T-helper 17 cell (primary cell): ENCODE results near the gene CRBN. TPM values are rescaled to one million over a fixed set of nuclear protein-coding genes. Genes with fewer than 3 reads are reported as not detected.

Experiments
- ATAC-seq: fragments of 150-1000 bp; cut with Tn5 transposase; 2 replicates; pipeline ENCODE4 v1.10.0; 2021; ENCODE audit warnings: mild to moderate bottlenecking, moderate library complexity
- DNase-seq, 3 donors: peaks; one replicate each; pipeline versions ENCODE4 v3.0.0 to v3.0.0-alpha.2; 2020 to 2021
- H3K9me3 ChIP-seq: one replicate; pipeline ENCODE4 v1.7.0; 2013; ENCODE audit warnings: low read length, mild to moderate bottlenecking; ENCODE audit not compliant: control insufficient read depth, poor library complexity, severe bottlenecking
- H3K27ac Mint-ChIP-seq: one replicate; pipeline ENCODE4 v1.8.0; 2022; ENCODE audit warnings: mild to moderate bottlenecking, moderate library complexity, mixed read lengths
- H3K27me3 Mint-ChIP-seq: one replicate; pipeline ENCODE4 v1.8.0; 2022; ENCODE audit warnings: mixed read lengths
- H3K36me3 Mint-ChIP-seq: one replicate; pipeline ENCODE4 v1.8.0; 2022; ENCODE audit warnings: low read depth, mixed read lengths
- H3K4me1 Mint-ChIP-seq: one replicate; pipeline ENCODE4 v1.8.0; 2022; ENCODE audit warnings: mild to moderate bottlenecking, mixed read lengths
- H3K4me3 Mint-ChIP-seq: one replicate; pipeline ENCODE4 v1.8.0; 2022; ENCODE audit warnings: mild to moderate bottlenecking, moderate library complexity, mixed read lengths
- total RNA-seq, 4 donors: library from RNA in 2 of 4; stranded (reverse) in 2 of 4; gene quantifications; one replicate each; pipeline ENCODE4 v1.2.3 and lab custom pipeline; 2022 to 2026

CRBN gene
- total RNA-seq (100 to 1,000 TPM; 129 to 139 TPM), total RNA-seq (lab: John Stamatoyannopoulos, UW) (127 to 143 reads per million in 2 donors)

DNA sequence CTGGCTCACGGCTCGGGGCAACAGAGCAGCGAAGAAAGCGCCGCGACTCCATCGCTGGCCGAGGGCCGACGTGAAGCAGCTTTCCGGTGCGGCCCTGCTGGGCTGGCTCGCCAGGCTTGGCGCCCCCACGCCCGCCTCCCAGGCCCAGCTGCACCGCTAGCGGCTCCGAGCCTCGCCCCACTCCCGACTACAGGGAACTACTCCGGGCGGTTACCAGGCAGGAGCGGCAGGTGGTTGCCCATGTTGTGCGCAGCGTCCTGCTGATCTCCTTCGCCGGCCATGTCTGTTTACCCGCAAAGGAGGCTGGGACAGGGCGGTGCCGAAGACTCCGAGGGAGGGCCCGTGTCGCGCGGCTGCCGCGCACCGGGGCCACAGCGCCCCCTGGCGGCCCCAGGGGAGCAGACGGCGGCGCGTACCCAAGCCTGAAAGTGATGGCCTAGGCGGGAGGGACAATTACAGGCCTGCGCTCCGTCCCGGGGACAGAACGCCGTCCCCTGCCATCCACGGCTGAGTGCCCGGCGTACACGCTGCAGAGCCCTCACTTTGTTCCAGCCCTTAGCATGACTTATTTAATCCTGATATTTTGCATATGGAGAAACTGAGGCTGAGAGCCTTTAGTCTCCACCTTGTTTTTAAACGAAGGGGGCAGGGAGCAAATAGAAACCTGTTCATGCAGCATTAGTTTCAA, at the start of gene CRBN:
TSS of gene CRBN (minus strand) at position 285 of the 688 bp plus-strand sequence. CDS start at position 281, 4 bp downstream.
- Mint-ChIP-seq H3K36me3 (peaks cover 6% of the 10 kb centered on the region), H3K4me1 (peaks cover 36% of the 10 kb centered on the region), H3K27ac (peak within 1 kb of the TSS; percentile 96), H3K27me3 (no peaks in the 10 kb centered on the region), H3K4me3 (peak within 1 kb of the TSS; percentile 94)
- DNase-seq: peak; percentile 84 to 90 (median 85)
- ATAC-seq: peak; percentile 98
- no peaks in the 10 kb centered on the region for H3K9me3 ChIP-seq

DNA sequence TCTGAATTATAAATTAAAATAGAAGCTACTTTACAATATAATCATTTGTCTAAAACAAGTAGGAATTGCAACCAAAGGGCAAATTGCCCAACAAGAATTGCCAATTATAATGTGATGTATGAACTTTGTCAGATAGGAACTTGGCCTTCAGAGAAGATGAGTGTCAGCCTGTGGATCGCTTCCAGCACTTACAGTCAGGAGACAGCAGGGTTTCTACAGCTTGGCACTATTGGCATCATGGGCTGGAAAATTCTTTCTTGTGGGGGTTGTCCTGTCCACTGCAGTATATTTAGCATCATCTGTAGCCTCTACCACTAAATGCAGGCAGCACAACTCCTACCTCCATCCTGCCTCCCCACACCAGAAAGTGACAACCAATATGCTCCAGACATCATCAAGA, 48.1 kb upstream of the CRBN start:
- DNase-seq (no peak), ATAC-seq (no peak)
- no peaks in the 10 kb centered on the region for H3K36me3 Mint-ChIP-seq
- no peak overlapping the region for H3K27ac Mint-ChIP-seq
- no peaks in the 10 kb centered on the region for H3K4me1 Mint-ChIP-seq
- no peaks in the 10 kb centered on the region for H3K27me3 Mint-ChIP-seq
- H3K4me3 Mint-ChIP-seq: no peak overlapping the region
- no peaks in the 10 kb centered on the region for H3K9me3 ChIP-seq

DNA sequence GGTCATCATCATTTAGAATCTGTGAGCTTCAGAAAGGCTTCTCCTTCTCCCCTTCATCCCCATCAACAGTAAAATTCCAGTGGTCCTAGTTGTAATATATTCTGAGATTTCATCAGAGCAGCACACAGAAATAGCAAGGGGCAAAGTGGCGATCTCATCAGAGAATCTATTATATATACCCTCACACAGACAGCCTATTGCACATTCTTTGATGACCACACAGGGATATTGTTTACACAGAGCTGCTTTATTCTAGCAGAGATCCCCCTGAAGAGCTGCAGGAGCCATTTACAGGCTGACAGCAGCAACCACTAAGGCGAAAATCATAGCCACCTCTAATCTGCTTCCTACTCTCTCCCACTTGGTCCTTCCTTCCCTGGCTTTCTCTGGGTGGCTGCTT, 42.0 kb upstream of the CRBN start:
- no peaks in the 10 kb centered on the region for H3K4me1 Mint-ChIP-seq
- ATAC-seq: no peak
- H3K4me3 Mint-ChIP-seq: no peak overlapping the region
- H3K27me3 Mint-ChIP-seq: peaks cover 36% of the 10 kb centered on the region
- H3K9me3 ChIP-seq: no peaks in the 10 kb centered on the region
- H3K27ac Mint-ChIP-seq: no peak overlapping the region
- DNase-seq: no peak
- H3K36me3 Mint-ChIP-seq: no peaks in the 10 kb centered on the region

DNA sequence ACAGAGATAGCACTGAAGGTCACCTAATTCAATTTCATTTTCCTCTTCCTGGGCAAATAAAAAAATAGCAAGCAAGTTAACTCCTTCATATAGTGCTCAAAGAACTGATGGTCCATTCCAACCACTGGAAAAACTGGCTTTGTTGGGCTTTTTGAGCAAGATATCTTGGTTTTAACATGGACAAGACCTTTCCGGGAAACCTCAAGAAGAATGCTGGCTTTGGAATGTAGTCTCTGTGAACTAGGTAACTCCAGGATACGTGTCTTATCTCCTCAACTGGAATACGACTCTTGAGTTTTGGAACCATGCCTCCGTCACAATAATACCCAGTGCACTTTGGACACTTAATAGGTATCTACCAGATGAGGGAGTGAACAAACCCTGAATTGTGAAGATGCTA, 36.9 kb upstream of the CRBN start:
- Mint-ChIP-seq H3K36me3 (no peaks in the 10 kb centered on the region), H3K4me1 (no peaks in the 10 kb centered on the region), H3K27ac (no peak overlapping the region), H3K4me3 (no peak overlapping the region), H3K27me3 (peaks cover 33% of the 10 kb centered on the region)
- ATAC-seq (no peak), DNase-seq (no peak)
- no peaks in the 10 kb centered on the region for H3K9me3 ChIP-seq

DNA sequence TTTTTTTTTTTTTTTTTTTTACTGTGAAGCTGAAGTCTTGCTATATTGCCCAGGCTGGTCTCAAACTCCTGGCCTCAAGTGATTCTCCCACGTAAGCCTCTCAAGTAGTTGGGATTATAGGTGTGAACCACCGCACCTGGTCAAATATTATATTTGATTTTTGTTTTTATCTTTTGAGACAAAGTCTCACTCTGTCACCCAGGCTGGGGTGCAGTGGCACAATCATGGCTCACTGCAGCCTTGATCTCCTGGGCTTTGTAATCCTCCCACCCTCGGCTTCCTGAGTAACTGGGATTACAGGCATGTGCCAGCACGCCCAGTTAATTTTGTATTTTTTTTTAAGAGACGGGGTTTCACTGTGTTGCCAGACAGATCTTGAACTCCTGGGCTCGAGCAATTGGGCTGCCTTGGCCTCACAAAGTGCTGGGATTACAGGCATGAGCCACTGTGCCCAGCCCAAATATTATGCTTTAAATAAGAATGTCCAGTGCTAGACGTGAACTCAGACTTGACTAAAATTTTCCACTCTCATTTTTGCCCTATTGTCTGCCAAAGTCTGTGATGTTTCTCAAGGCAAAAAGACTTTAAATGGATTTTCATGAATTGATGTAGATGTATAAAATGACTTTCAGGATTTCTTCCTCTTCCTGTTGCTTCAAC, 33.4 kb upstream of the CRBN start:
- H3K4me1 Mint-ChIP-seq: no peaks in the 10 kb centered on the region
- no peak for DNase-seq
- H3K27ac Mint-ChIP-seq: no peak overlapping the region
- peaks cover 28% of the 10 kb centered on the region for H3K27me3 Mint-ChIP-seq
- no peak for ATAC-seq
- no peaks in the 10 kb centered on the region for H3K9me3 ChIP-seq
- H3K4me3 Mint-ChIP-seq: no peak overlapping the region
- no peaks in the 10 kb centered on the region for H3K36me3 Mint-ChIP-seq

DNA sequence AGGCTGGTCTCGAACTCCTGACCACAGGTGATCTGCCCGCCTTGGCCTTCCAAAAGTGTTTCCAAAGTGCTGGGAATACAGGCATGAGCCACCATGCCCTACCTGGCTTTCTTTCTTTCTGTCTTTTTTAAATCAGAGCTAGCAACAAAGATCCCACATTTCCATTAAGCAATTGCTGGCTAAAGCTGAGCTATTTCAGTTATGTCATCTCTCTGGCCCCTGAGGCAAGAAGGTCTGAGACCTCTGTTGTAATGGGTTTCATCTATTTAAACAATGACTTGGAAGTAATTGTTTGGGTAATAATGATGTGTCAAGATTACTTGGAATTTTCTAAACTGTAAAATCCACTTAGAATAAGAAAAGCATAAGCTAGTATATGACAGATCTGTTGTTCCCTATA, 30.2 kb upstream of the CRBN start:
- ATAC-seq: no peak
- Mint-ChIP-seq H3K4me1 (no peaks in the 10 kb centered on the region), H3K36me3 (no peaks in the 10 kb centered on the region), H3K27ac (no peak overlapping the region), H3K27me3 (peaks cover 18% of the 10 kb centered on the region), H3K4me3 (no peak overlapping the region)
- no peaks in the 10 kb centered on the region for H3K9me3 ChIP-seq
- no peak for DNase-seq

DNA sequence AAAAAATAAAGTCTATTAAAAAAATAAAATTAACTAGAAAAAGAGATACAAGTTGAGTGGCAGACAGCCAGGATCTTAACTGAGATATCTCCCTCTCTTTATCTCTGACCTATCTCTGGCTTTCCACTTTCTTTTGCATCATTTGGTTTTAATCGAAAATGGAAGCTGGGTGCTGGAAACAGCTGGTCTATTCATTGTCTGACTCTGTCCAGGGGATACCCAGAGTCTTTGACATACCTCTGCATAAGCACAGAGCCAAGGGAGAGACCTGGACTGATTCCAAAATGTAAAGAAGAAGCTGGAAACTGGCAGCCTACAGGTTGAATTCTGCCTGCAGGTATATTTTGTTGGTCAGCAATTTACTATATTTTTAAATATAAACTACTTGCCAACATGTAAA, 29.6 kb upstream of the CRBN start:
- H3K9me3 ChIP-seq: no peaks in the 10 kb centered on the region
- no peak for DNase-seq
- no peak for ATAC-seq
- Mint-ChIP-seq H3K27me3 (peaks cover 18% of the 10 kb centered on the region), H3K36me3 (no peaks in the 10 kb centered on the region), H3K4me1 (no peaks in the 10 kb centered on the region), H3K27ac (no peak overlapping the region), H3K4me3 (no peak overlapping the region)

DNA sequence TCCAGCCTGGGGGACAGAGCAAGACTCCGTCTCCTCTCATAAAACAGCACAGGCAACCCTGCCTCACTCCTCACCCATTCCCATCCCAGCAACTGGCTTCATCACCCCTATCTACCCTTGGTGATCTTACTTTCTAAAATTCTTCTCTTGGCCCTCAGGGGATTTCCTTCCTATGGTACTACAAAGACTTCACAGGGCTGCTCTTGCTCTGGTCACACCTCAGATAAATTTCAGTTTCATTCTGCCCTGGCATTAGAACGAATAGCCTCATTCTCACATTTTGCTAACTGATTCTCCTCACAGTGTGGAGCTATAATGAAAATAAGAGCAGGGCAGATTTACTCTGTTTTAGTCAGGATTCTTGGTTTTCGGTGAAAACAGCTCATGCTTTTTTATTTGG, 22.1 kb upstream of the CRBN start:
- peak overlapping the region; percentile 73 for H3K4me3 Mint-ChIP-seq
- H3K36me3 Mint-ChIP-seq: no peaks in the 10 kb centered on the region
- H3K4me1 Mint-ChIP-seq: peaks cover 19% of the 10 kb centered on the region
- peak; percentile 56 for ATAC-seq
- H3K9me3 ChIP-seq: no peaks in the 10 kb centered on the region
- peaks cover 5% of the 10 kb centered on the region for H3K27me3 Mint-ChIP-seq
- peak overlapping the region; percentile 94 for H3K27ac Mint-ChIP-seq
- no peak for DNase-seq

DNA sequence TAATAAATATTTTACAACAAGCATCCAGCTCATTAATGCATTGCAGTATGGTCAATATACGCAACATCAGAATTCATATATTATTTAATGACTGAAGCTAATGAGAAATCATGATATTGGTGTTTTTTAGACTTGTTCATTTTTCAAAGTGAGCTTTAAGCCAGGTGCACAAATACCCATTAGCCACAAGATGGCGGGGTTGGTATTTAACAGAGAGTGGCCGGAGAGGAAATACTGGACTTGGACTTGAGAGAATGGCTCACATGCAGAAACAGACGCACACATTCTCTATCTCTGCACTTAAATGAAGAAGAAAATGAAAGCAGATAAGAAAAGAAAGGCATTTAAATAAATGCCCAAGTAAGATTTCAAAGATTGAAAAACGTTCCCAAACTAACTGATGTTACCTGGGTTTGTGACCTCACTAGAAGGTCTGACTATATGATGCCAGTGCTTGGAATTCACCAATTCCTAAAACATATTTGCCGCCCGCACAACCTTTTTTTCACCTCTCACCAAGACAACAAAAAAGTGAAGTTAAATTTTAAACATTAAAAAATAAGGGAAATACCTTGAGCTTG, 21.2 kb upstream of the CRBN start:
- H3K4me3 Mint-ChIP-seq: no peak overlapping the region
- DNase-seq (peak in 1 of 3 donors; percentile 15), ATAC-seq (peak; percentile 37)
- H3K9me3 ChIP-seq: no peaks in the 10 kb centered on the region
- no peaks in the 10 kb centered on the region for H3K36me3 Mint-ChIP-seq
- H3K4me1 Mint-ChIP-seq: peaks cover 19% of the 10 kb centered on the region
- H3K27me3 Mint-ChIP-seq: peaks cover 5% of the 10 kb centered on the region
- peak overlapping the region; percentile 94 for H3K27ac Mint-ChIP-seq

DNA sequence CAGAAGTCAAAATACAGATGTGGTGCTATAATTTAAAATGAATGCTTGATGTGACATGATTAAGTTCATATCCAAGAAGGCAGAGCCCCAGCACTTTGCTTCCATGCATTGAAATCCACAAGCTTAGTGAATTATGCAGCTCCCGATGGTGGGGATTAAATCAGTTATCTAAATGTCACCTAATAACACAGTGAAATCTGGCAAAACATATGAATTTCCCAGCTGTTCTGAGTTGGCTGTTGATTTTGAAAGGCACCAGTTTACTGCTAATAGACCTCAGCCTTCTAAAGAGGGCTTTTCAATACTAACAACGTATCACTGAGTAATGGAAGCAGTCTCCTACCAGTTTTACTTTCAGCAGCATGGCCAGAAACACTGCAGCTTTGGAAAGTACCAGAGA, 19.8 kb upstream of the CRBN start:
- no peaks in the 10 kb centered on the region for H3K9me3 ChIP-seq
- Mint-ChIP-seq H3K27ac (no peak overlapping the region), H3K4me3 (no peak overlapping the region), H3K36me3 (no peaks in the 10 kb centered on the region), H3K4me1 (peaks cover 25% of the 10 kb centered on the region), H3K27me3 (peaks cover 5% of the 10 kb centered on the region)
- ATAC-seq: no peak
- no peak for DNase-seq

DNA sequence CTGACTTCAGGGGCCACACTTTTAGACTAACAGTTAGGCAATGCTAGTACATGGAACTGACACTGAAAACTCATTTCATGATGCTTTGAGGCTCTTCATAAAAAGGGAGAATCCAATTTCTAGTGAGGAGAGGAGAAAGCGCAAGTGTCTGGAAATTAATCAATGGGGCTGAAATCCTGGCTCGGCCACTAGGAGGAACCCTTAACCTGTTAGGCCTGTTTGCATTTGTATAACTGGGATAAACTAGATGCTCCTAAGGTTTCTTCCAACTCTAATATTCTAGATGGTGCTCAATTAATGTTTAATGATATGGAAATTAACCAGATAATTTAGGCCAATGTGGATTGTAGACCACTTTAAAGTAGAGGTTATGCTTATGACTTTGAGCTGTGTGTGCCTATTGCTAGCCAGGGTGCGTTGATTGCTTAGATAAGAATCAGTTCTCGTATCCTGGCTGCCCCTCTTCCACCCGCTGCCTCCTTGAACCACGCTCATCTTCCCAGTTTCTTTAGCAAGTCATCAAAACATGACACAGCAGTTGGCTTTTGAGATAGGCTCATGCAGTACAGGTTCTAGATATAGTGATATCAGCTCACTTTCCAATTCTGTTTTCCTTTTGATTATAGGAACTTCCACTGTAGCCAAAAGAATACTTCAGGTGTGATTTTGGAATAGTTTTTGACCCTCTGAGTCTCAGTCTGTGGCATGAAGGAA, 16.8 kb upstream of the CRBN start:
- no peaks in the 10 kb centered on the region for H3K27me3 Mint-ChIP-seq
- no peak overlapping the region for H3K4me3 Mint-ChIP-seq
- no peak overlapping the region for H3K27ac Mint-ChIP-seq

DNA sequence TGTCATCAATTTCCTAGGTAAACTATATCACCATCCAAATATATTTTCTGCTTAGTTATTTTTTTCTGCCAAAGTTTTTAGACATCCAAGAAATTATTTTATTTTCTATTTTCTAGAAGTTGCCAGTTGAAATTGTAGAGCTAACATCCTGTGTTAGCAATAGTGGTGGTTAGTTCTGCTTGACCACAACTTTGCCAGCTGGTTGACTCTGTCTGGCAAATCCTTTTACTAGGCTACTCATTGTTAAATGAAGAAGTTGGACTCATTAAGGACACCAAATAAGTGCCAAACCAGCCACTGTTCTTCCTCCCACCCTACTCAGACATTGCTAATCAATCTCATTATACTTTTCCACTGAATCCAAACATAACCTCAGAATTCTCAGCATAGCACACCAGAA, 15.4 kb upstream of the CRBN start:
- no peak overlapping the region for H3K4me3 Mint-ChIP-seq
- no peaks in the 10 kb centered on the region for H3K36me3 Mint-ChIP-seq
- ATAC-seq (no peak), DNase-seq (no peak)
- H3K27ac Mint-ChIP-seq: peak overlapping the region; percentile 87
- H3K9me3 ChIP-seq: no peaks in the 10 kb centered on the region
- H3K27me3 Mint-ChIP-seq: no peaks in the 10 kb centered on the region
- H3K4me1 Mint-ChIP-seq: peaks cover 37% of the 10 kb centered on the region

More for the DNA sequence above, 16.8 kb upstream of the CRBN start:
- Mint-ChIP-seq H3K36me3 (no peaks in the 10 kb centered on the region), H3K4me1 (peaks cover 31% of the 10 kb centered on the region)
- ATAC-seq (no peak), DNase-seq (no peak)
- no peaks in the 10 kb centered on the region for H3K9me3 ChIP-seq

DNA sequence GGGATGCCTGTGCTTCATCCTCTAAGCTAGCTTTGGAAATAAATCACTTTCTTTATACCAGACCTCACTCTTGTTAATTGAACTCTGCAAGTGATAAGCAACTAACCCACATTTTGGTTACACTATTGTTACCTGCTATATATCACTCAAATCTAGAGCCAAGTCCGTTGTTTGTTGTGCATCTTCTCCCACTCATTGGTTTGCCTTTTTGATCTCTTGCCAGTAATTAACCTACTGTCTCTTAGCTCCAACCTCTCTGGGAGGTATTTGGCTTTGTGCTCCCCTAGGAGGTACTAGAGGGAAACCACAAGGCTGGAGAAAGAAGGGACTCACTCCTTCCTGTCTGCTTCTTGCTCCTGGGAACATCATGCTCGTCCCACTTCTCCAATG, 12.8 kb upstream of the CRBN start:
- peak overlapping the region; percentile 87 for H3K27ac Mint-ChIP-seq
- no peaks in the 10 kb centered on the region for H3K27me3 Mint-ChIP-seq
- no peaks in the 10 kb centered on the region for H3K9me3 ChIP-seq
- ATAC-seq (peak; percentile 59), DNase-seq (no peak)
- H3K36me3 Mint-ChIP-seq: no peaks in the 10 kb centered on the region
- H3K4me3 Mint-ChIP-seq: peak overlapping the region; percentile 74
- peaks cover 44% of the 10 kb centered on the region for H3K4me1 Mint-ChIP-seq
